Breast epithelium (tissue), 4 donors: ENCODE results near the gene CALCOCO2. TPM values are rescaled to one million over a fixed set of nuclear protein-coding genes. Genes with fewer than 3 reads are reported as not detected.
"Not testable (repeated sequence)": the region's sequence is repeated elsewhere in the genome, so short reads cannot be mapped to it uniquely, and the experiment has no call there.

Experiments
- DNase-seq, 2 donors: peaks; one replicate each; pipeline ENCODE4 v3.0.0-alpha.2; 2019; ENCODE audit warnings: low spot score in 2 of 2
- H3K27ac ChIP-seq, 2 donors: fragments of 200-600 bp; sonication (generic) in 1 of 2; one replicate each; pipeline ENCODE4 v1.5.1; 2016 to 2019; ENCODE audit warnings: mild to moderate bottlenecking in 1 of 2
- H3K27me3 ChIP-seq, 2 donors: fragments of 200-600 bp; sonication (generic) in 1 of 2; one replicate each; pipeline versions ENCODE4 v1.5.1 to v1.6.0; 2017 to 2019; ENCODE audit warnings: control low read depth in 1 of 2, mild to moderate bottlenecking in 1 of 2
- H3K36me3 ChIP-seq: fragments of 200-600 bp; one replicate; pipeline ENCODE4 v1.5.1; 2019
- H3K4me1 ChIP-seq, 2 donors: fragments of 200-600 bp; sonication (generic); one replicate each; pipeline ENCODE4 v1.5.1; 2016 to 2019; ENCODE audit warnings: control low read depth in 1 of 2
- H3K4me3 ChIP-seq, 3 donors: fragments of 200-600 bp; sonication (generic); 1 replicate in 2 of 3; 2 replicates in 1 of 3; pipeline ENCODE4 v1.5.1; 2016 to 2019; ENCODE audit warnings: mild to moderate bottlenecking in 3 of 3, moderate library complexity in 2 of 3
- H3K9me3 ChIP-seq, 2 donors: fragments of 200-600 bp; sonication (generic) in 1 of 2; one replicate each; pipeline ENCODE4 v1.5.1; 2016 to 2019; ENCODE audit warnings: control low read depth in 1 of 2
- POLR2A ChIP-seq: fragments of 450-650 bp; IDR thresholded peaks from one replicate; pipeline ENCODE4 v1.6.1; 2016; ENCODE audit warnings: antibody characterized with exemption, mild to moderate bottlenecking, moderate library complexity
- POLR2AphosphoS5 ChIP-seq, 3 donors: sonication (generic); formaldehyde crosslinking; IDR thresholded peaks; one replicate each; pipeline ENCODE4 v1.6.1; 2017; ENCODE audit warnings: antibody characterized with exemption in 3 of 3
- intact Hi-C: fragments of 100-400 bp; cut with DNase I; formaldehyde crosslinking; loops from one replicate; pipeline ENCODE4 v1.15.1; 2023; ENCODE audit warnings: low total_unique reads
- total RNA-seq, 3 donors: library from RNA; depleted of rRNA; stranded (reverse); fragments of >200 nt; gene quantifications; one replicate each; pipeline ENCODE4 v1.1.0, GENCODE V29; 2016
- TF ChIP-seq, protein P1 (sequence below), 3 donors: fragments of 450-650 bp; IDR thresholded peaks; one replicate each; pipeline ENCODE4 v1.5.1; 2016 to 2017; ENCODE audit warnings: antibody characterized with exemption in 3 of 3, mild to moderate bottlenecking in 3 of 3, moderate library complexity in 3 of 3

CALCOCO2 gene
- total RNA-seq, 3 donors from 2014 or later = 134 to 262 (median 146) TPM

DNA sequence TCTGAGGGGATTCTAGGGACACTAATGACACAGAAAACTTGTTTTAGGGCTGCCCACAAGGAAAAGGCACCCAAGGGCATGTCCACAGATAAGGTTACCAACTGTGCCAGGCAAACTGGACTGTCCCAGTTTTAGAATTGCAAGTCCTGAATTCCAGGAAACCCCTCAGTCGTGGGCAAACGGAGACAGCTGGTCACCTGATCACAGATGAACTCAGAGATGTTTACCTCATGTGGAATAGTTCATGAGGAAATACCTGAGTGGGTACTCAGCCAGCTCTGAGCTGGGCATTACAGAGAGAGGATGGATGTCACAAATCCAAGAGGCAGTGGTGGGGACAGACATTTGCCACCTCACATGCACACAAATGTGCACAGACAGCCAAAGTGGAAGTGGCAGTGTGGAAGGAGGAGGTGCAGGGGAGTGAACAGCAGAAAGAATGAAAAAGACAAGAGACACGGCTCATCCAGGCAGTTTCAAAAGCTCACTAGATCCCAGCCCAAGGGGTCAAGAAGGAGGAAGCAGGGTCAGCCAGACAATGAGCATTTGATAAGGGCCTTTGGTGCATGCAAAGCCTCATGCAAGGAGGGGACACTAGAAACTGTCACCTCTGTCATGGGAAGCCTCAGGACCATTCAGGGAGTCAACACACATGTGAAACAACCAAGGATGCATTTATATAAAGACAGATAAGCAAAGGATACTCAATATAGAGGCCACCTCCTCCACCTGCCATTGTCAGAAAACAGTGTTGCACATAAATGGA lies 38.6 kb upstream of the CALCOCO2 start:
- H3K36me3 ChIP-seq = no peaks in the 10 kb centered on the region
- H3K27me3 ChIP-seq = peaks cover 0 to 18% of the 10 kb centered on the region in 2 donors
- H3K4me3 ChIP-seq = no peak overlapping the region
- no peaks in the 10 kb centered on the region for H3K4me1 ChIP-seq
- H3K9me3 ChIP-seq = no peaks in the 10 kb centered on the region
- no peak for DNase-seq
- H3K27ac ChIP-seq = no peak overlapping the region
- TF ChIP-seq POLR2AphosphoS5 (IDR thresholded peaks at IDR 0.05) = no peak
- TF ChIP-seq, protein P1, sequence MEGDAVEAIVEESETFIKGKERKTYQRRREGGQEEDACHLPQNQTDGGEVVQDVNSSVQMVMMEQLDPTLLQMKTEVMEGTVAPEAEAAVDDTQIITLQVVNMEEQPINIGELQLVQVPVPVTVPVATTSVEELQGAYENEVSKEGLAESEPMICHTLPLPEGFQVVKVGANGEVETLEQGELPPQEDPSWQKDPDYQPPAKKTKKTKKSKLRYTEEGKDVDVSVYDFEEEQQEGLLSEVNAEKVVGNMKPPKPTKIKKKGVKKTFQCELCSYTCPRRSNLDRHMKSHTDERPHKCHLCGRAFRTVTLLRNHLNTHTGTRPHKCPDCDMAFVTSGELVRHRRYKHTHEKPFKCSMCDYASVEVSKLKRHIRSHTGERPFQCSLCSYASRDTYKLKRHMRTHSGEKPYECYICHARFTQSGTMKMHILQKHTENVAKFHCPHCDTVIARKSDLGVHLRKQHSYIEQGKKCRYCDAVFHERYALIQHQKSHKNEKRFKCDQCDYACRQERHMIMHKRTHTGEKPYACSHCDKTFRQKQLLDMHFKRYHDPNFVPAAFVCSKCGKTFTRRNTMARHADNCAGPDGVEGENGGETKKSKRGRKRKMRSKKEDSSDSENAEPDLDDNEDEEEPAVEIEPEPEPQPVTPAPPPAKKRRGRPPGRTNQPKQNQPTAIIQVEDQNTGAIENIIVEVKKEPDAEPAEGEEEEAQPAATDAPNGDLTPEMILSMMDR (IDR thresholded peaks at IDR 0.05) = no peak
- no peak for TF ChIP-seq POLR2A
- intact Hi-C loops = loop anchor here (10.0 kb wide), 3 partner anchors 57 to 467 kb away; no protein-coding TSS in a partner anchor

DNA sequence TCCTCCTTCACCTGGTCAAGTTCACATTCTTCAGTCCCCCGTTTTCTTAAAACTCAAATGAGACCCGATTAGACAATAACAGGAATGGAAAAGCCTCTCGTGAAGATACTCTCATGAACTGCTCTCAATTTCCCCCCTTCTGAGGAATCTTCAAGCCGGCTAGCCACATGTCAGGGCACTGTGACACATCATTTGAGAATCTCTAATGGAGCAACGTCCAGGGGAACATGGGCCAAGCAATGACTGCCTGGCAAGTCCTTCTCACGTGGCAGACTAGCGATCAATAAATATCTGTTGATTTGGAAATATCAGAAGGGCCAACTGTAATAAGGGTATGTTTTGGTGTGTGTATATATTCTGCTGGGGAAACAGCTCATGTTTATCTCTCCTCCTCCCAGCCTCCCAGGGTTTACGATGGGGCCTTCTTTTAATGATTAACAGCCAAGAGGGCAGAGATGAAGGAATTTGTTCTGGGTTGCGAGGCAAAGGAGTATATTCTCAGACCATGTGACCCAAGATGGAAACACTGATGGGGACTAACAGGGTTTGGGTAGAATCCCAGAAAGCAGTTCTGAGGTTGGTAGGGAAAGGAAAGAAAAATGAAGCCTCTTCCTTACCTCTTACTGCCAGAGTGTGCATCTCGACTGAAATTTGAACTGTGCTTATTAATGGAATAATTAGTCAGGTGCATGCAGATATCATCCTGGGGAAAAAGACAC lies 35.2 kb upstream of the CALCOCO2 start:
- DNase-seq = no peak
- Histone ChIP-seq H3K36me3 (no peaks in the 10 kb centered on the region), H3K27me3 (peaks cover 0 to 15% of the 10 kb centered on the region in 2 donors), H3K27ac (no peak overlapping the region), H3K9me3 (no peaks in the 10 kb centered on the region), H3K4me1 (no peaks in the 10 kb centered on the region), H3K4me3 (no peak overlapping the region)
- intact Hi-C loops = loop anchor here (10.0 kb wide), 3 partner anchors 61 to 471 kb away; no protein-coding TSS in a partner anchor
- TF ChIP-seq, protein P1 (IDR thresholded peaks at IDR 0.05) = no peak
- TF ChIP-seq POLR2AphosphoS5 (IDR thresholded peaks at IDR 0.05) (no peak), POLR2A (no peak)

DNA sequence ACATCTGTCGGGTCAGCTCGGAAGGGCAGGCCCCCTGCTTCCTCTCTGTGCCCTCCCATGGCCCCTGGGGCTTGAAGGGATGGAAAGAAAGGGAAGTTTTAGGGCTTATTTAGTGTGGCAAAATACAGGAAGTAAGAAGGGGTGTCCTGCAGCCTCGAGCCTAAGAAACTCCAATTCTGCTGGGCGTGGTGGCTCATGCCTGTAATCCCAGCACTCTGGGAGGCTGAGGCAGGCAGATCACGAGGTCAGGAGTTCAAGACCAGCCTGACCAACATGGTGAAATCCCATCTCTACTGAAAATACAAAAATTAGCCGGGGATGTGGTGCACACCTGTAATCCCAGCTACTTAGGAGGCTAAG lies 34.7 kb upstream of the CALCOCO2 start:
- not testable (repeated sequence) for DNase-seq, H3K4me1 ChIP-seq, H3K4me3 ChIP-seq, H3K9me3 ChIP-seq, H3K36me3 ChIP-seq, H3K27ac ChIP-seq
- H3K27me3 ChIP-seq = peaks cover 0 to 15% of the 10 kb centered on the region in 2 donors
- intact Hi-C loops = loop anchor here (10.0 kb wide), 3 partner anchors 61 to 471 kb away; no protein-coding TSS in a partner anchor

DNA sequence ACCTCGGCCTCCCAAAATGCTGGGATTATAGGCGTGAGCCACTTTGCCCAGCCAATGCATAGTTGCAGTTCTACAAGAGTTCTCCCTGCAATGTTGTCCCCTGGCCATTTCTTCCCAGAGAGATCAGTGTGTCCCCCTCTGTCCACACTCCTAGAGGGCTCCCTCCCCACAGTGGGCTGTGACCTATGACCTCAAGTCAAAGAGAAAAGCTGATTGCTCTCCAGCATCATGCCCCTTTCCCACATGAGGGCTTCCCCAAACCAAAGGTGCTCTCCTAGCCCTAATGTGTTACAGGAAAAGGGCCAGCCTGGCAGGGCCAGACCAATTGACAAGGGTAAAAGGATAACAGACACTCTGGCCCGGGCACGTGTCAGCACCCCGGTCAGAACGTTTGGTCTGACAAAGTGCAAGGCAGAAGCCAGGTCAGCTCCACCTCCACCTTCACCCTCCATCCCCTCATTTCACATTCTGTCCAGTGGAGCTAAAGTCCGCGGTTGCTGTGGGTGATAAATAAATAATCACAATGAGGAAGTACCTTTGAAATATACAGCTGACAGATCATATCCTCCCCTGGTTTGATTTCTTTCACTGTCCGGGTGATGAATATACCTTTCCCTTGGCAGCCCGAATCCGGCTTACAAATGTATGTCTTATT lies 31.6 kb upstream of the CALCOCO2 start:
- intact Hi-C loops = loop anchor here (10.0 kb wide), 3 partner anchors 64 to 474 kb away; no protein-coding TSS in a partner anchor
- TF ChIP-seq POLR2AphosphoS5 (IDR thresholded peaks at IDR 0.05) (no peak), POLR2A (no peak)
- TF ChIP-seq, protein P1 (IDR thresholded peaks at IDR 0.05) = no peak

DNA sequence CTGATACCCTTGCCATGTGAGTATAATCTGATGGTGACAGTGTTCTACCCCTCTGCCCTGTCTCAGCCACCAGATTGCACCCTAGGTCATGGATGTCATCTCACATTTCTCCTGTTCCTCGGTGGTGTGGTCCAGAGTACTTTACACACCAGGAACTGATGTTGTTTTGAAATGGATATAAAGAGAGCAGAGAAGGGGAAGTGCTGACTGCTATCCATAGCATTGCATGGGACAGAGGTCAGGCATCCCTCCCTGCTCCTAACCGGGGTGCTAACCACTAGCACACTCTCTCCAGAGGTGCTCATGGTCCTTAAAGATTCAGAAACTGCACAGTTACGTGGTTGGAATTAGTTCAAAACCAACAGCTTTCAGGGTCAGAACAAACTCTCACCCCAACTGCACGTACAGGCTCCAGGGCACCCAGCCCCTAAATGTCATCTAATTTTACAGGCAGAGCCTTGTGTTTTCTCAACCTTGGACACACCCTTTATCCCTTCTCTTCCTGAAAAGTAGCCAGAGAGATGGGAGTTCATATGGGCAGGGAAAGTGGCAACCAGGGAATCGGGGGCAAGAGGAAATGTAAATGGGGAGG lies 30.1 kb upstream of the CALCOCO2 start:
- no peak overlapping the region for H3K27ac ChIP-seq
- no peaks in the 10 kb centered on the region for H3K4me1 ChIP-seq
- peaks cover 0 to 4% of the 10 kb centered on the region in 2 donors for H3K27me3 ChIP-seq
- H3K9me3 ChIP-seq = no peaks in the 10 kb centered on the region
- TF ChIP-seq POLR2A = no peak
- no peak for TF ChIP-seq POLR2AphosphoS5 (IDR thresholded peaks at IDR 0.05)
- TF ChIP-seq, protein P1 (IDR thresholded peaks at IDR 0.05) = no peak
- DNase-seq = no peak
- H3K4me3 ChIP-seq = no peak overlapping the region
- intact Hi-C loops = no loop called here
- no peaks in the 10 kb centered on the region for H3K36me3 ChIP-seq

More for the DNA sequence above, 31.6 kb upstream of the CALCOCO2 start:
- peaks cover 0 to 2% of the 10 kb centered on the region in 2 donors for H3K27me3 ChIP-seq
- no peaks in the 10 kb centered on the region for H3K36me3 ChIP-seq
- no peaks in the 10 kb centered on the region for H3K9me3 ChIP-seq
- no peaks in the 10 kb centered on the region for H3K4me1 ChIP-seq
- no peak for DNase-seq
- no peak overlapping the region for H3K27ac ChIP-seq
- H3K4me3 ChIP-seq = no peak overlapping the region
